Activated CD4-positive, alpha-beta memory T cell treated with anti-CD3 and anti-CD28 coated beads for 36 hours (primary cell): Measurements from ENCODE around the gene USO1. TPM values are rescaled to one million over a fixed set of nuclear protein-coding genes. Genes with fewer than 3 reads are reported as not detected.

Experiments used
- CTCF ChIA-PET: fragments of 350-600 bp; sonication (Branson Sonifier 250); formaldehyde crosslinking; loops from one replicate; lab custom pipeline; 2021; ENCODE audit warnings: antibody characterized with exemption, inconsistent platforms; lab: Charles Lee
- POLR2A ChIA-PET: fragments of 350-600 bp; sonication (Branson Sonifier 250); formaldehyde crosslinking; loops from one replicate; lab custom pipeline; 2021; ENCODE audit warnings: antibody characterized with exemption; lab: Charles Lee
- DNase-seq: peaks from one replicate; pipeline ENCODE4 v3.0.0-alpha.2; 2020
- H3K27ac Mint-ChIP-seq: one replicate; pipeline ENCODE4 v1.8.0; 2021; ENCODE audit warnings: mixed read lengths
- H3K27me3 Mint-ChIP-seq: one replicate; pipeline ENCODE4 v1.8.0; 2021; ENCODE audit warnings: mixed read lengths
- H3K36me3 Mint-ChIP-seq: one replicate; pipeline ENCODE4 v1.8.0; 2021; ENCODE audit warnings: mixed read lengths
- H3K4me1 Mint-ChIP-seq: one replicate; pipeline ENCODE4 v1.8.0; 2021; ENCODE audit warnings: low read depth, mixed read lengths
- H3K4me3 Mint-ChIP-seq: one replicate; pipeline ENCODE4 v1.8.0; 2021; ENCODE audit warnings: mild to moderate bottlenecking, mixed read lengths
- H3K9me3 Mint-ChIP-seq: one replicate; pipeline ENCODE4 v1.8.0; 2021; ENCODE audit warnings: mixed read lengths
- intact Hi-C: fragments of 100-400 bp; cut with micrococcal nuclease; formaldehyde crosslinking; loops from one replicate; pipeline ENCODE4 v1.15.1; 2023
- total RNA-seq, 2 experiments: library from RNA; stranded (reverse); gene quantifications; one replicate each; pipeline ENCODE4 v1.2.3, GENCODE V29; 2021

USO1 gene
- total RNA-seq, 2 experiments from 2014 or later, result 57.3 to 59.0 TPM

DNA sequence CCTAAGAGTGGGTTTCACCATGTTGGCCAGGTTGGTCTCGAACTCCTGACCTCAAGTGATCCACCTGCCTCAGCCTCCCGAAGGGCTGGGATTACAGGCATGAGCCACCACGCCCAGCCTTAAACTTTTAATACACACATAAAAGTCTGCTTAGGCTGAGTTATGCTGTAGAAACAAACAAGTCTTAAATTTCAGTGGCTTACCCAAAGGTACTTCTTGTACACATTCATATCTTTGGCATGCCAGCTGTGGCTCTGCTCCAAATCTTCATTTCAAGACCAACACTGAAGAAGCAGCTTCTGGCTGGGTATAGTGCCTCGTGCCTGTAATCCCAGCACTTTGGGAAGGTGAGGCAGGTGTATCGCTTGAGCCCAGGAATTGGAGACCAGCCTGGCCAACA is 97.6 kb downstream of the USO1 start:
- H3K27me3 Mint-ChIP-seq, result no peaks in the 10 kb centered on the region

GRCh38 chr4:75822416-75822815 is 98.0 kb downstream of the USO1 start:
- CTCF ChIA-PET, result interaction anchor here (1.2 kb wide), 1 partner anchor 26 kb away, joined by 3 read pairs; no protein-coding TSS in a partner anchor
- Mint-ChIP-seq H3K4me3 (no peak overlapping the region), H3K9me3 (no peaks in the 10 kb centered on the region), H3K27ac (no peak overlapping the region), H3K36me3 (no peaks in the 10 kb centered on the region), H3K27me3 (no peaks in the 10 kb centered on the region), H3K4me1 (peaks cover 2% of the 10 kb centered on the region)
- POLR2A ChIA-PET, result no interaction called here
- intact Hi-C loops, result no loop called here
- no peak for DNase-seq

More for the DNA sequence above, 97.6 kb downstream of the USO1 start:
- no peak for DNase-seq
- Mint-ChIP-seq H3K9me3 (no peaks in the 10 kb centered on the region), H3K27ac (no peak overlapping the region), H3K36me3 (no peaks in the 10 kb centered on the region), H3K4me3 (no peak overlapping the region), H3K4me1 (peaks cover 2% of the 10 kb centered on the region)
- ChIA-PET POLR2A (no interaction called here), CTCF (no interaction called here)
- intact Hi-C loops, result loop anchor here (1.0 kb wide), 1 partner anchor 27 kb away; no protein-coding TSS in a partner anchor

DNA sequence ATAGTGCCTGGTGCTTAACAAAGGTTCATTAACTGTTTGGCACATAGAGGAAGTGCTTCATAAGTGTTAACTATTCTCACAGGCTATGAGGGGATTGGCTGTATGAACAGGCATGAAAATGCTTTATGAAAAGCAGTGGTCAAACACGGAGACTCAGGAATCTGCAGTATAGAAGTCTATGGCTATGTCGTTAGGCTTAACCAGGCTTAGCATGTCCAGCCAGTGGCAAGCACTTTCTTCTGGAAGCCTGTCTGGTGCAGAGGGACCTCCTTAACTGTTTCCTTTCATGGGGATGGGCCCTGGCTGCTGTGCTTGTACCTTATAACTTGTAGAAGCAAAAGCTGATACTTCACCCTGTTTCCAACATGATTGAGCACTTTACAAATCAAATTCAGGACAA is 99.4 kb downstream of the USO1 start:
- Mint-ChIP-seq H3K4me3 (no peak overlapping the region), H3K36me3 (no peaks in the 10 kb centered on the region), H3K27ac (no peak overlapping the region), H3K4me1 (peaks cover 2% of the 10 kb centered on the region), H3K27me3 (peaks cover under 1% of the 10 kb centered on the region), H3K9me3 (no peaks in the 10 kb centered on the region)
- ChIA-PET POLR2A (no interaction called here), CTCF (interaction anchor here (1.0 kb wide), 1 partner anchor 24 kb away, joined by 3 read pairs; no protein-coding TSS in a partner anchor)
- intact Hi-C loops, result no loop called here
- DNase-seq, result no peak

DNA sequence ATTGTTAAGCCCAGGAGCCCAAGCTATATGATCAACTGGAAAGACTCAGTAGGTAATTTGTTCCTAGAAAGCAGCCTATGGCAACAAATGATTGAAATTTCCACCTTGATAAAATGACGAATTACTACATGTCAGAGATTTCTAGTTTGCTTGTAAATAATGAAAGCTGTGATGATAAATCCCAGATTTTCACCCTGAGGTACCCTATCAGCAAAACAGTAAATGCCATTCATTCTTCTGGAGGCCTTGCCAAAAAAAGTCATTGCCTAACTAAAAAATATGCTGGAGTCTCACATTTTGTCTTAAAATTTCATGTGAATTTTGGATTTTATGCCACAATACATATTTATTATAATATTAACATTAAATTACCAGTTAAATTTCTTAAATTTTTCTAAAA is 106.5 kb downstream of the USO1 start:
- Mint-ChIP-seq H3K4me1 (no peaks in the 10 kb centered on the region), H3K27me3 (peaks cover 5% of the 10 kb centered on the region), H3K36me3 (no peaks in the 10 kb centered on the region), H3K4me3 (no peak overlapping the region), H3K27ac (no peak overlapping the region), H3K9me3 (no peaks in the 10 kb centered on the region)
- ChIA-PET CTCF (interaction anchor here (1.1 kb wide), 1 partner anchor 65 kb away, joined by 3 read pairs; no protein-coding TSS in a partner anchor), POLR2A (no interaction called here)
- intact Hi-C loops, result no loop called here
- no peak for DNase-seq

- H3K4me1 Mint-ChIP-seq, result no peaks in the 10 kb centered on the region
- ChIA-PET POLR2A (no interaction called here), CTCF (interaction anchor here (1.1 kb wide), 1 partner anchor 64 kb away, joined by 3 read pairs; no protein-coding TSS in a partner anchor)
- H3K4me3 Mint-ChIP-seq, result no peak overlapping the region
- intact Hi-C loops, result no loop called here
- no peak for DNase-seq
- H3K27me3 Mint-ChIP-seq, result peaks cover 5% of the 10 kb centered on the region
- H3K27ac Mint-ChIP-seq, result no peak overlapping the region
- no peaks in the 10 kb centered on the region for H3K36me3 Mint-ChIP-seq
- no peaks in the 10 kb centered on the region for H3K9me3 Mint-ChIP-seq
These were observed 107.6 kb downstream of the USO1 start for GRCh38 chr4:75831856-75832405.

DNA sequence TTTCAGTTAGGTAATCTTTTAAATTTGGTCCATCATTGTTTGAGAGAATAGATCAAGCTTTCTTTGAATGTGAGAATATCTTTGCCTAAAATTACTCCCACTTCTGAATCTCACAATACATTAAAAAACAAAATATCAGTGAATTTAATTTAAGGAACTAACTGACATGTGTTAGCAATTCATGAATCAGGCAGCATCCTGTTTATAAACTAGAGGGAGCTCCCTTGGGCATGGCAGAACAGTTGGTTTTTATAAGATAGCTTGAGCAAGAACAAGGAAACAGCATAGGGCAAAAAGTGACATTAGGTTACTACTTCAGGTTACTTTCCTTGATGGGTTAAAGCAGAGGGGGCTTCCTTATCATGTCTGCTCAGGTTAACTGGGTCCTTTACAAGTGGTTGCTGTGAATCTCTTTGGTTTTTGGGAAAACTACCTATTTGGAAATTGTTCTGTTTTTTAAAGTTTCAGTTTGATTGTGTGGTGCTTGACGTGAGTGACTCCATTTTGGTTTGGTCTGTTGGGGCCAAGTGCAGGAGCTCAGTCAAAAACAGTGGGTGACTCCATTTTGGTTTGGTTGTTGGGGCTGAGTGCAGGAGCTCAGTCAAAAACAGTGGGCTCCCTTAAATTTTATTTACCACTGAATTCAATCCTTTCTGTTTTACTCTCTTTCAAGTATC is 109.9 kb downstream of the USO1 start:
- DNase-seq, result no peak
- intact Hi-C loops, result no loop called here
- H3K9me3 Mint-ChIP-seq, result no peaks in the 10 kb centered on the region
- H3K27me3 Mint-ChIP-seq, result peaks cover 2% of the 10 kb centered on the region
- no peak overlapping the region for H3K27ac Mint-ChIP-seq
- ChIA-PET CTCF (interaction anchor here (1.1 to 1.4 kb wide), 2 partner anchors 14 to 60 kb away, joined by 3 to 5 read pairs; no protein-coding TSS in a partner anchor), POLR2A (no interaction called here)
- no peaks in the 10 kb centered on the region for H3K4me1 Mint-ChIP-seq
- no peaks in the 10 kb centered on the region for H3K36me3 Mint-ChIP-seq
- no peak overlapping the region for H3K4me3 Mint-ChIP-seq

DNA sequence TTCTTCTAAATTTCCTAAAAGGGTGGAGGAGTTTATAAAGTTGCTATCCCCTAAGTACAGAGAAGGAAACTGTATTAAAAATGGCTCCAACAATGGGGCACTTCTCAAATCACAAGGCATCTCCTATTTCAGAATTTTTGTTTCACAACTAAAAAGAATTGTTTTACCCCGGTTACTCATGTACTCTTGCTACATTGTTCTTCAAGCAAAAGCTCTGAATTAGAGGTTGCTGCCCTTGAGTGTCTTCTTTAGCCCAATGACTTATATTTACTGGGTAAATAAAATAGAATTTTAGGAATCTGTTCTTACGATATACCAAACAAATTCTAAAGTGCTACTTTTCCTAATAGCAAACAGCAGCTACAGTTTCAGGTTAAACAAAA is 110.4 kb downstream of the USO1 start:
- intact Hi-C loops, result no loop called here
- H3K36me3 Mint-ChIP-seq, result no peaks in the 10 kb centered on the region
- no peak overlapping the region for H3K4me3 Mint-ChIP-seq
- H3K4me1 Mint-ChIP-seq, result no peaks in the 10 kb centered on the region
- ChIA-PET CTCF (interaction anchor here (1.1 to 1.4 kb wide), 2 partner anchors 13 to 59 kb away, joined by 3 to 5 read pairs; no protein-coding TSS in a partner anchor), POLR2A (no interaction called here)
- DNase-seq, result no peak
- H3K27ac Mint-ChIP-seq, result no peak overlapping the region
- no peaks in the 10 kb centered on the region for H3K9me3 Mint-ChIP-seq
- H3K27me3 Mint-ChIP-seq, result peaks cover 2% of the 10 kb centered on the region

- H3K27me3 Mint-ChIP-seq, result no peaks in the 10 kb centered on the region
- H3K4me1 Mint-ChIP-seq, result no peaks in the 10 kb centered on the region
- DNase-seq, result no peak
- no peak overlapping the region for H3K4me3 Mint-ChIP-seq
- no peak overlapping the region for H3K27ac Mint-ChIP-seq
- intact Hi-C loops, result no loop called here
- POLR2A ChIA-PET, result no interaction called here
- no peaks in the 10 kb centered on the region for H3K9me3 Mint-ChIP-seq
- CTCF ChIA-PET, result no interaction called here
- no peaks in the 10 kb centered on the region for H3K36me3 Mint-ChIP-seq
These were observed 117.5 kb downstream of the USO1 start for GRCh38 chr4:75841641-75842520.

- Mint-ChIP-seq H3K4me1 (peaks cover 4% of the 10 kb centered on the region), H3K9me3 (no peaks in the 10 kb centered on the region), H3K27ac (no peak overlapping the region), H3K36me3 (no peaks in the 10 kb centered on the region), H3K27me3 (peaks cover 2% of the 10 kb centered on the region), H3K4me3 (no peak overlapping the region)
- ChIA-PET POLR2A (no interaction called here), CTCF (interaction anchor here (0.5 kb wide), 1 partner anchor 120 kb away, joined by 3 read pairs; no protein-coding TSS in a partner anchor)
- intact Hi-C loops, result no loop called here
- no peak for DNase-seq
These were observed 119.2 kb downstream of the USO1 start for GRCh38 chr4:75843596-75843995.

DNA sequence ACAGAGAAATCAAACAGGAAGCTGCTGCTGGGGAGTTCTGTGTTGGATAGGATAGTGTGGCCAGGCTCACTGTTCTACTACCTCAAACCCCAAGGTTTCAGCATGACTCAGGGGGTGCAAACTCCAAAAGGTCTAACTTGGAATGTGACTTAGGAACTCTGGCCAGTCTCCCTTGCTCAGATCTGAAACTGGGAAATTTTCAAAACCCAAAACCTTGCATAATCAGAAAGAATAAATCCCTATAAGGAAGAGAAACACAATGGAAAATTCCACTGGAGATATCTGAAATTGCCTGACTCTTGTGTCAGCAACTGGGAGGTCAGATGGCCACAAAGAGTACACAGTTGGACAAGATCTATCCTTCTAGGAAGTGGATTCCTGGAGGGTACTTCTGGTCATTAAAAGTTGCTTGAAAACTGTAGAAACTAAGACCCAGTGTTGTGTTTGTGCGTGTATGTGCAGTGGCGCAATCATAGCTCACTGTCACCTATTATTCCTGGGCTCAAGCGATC is 119.8 kb downstream of the USO1 start:
- Mint-ChIP-seq H3K36me3 (no peaks in the 10 kb centered on the region), H3K4me3 (no peak overlapping the region), H3K9me3 (no peaks in the 10 kb centered on the region), H3K27ac (no peak overlapping the region), H3K27me3 (peaks cover 2% of the 10 kb centered on the region), H3K4me1 (peaks cover 10% of the 10 kb centered on the region)
- POLR2A ChIA-PET, result no interaction called here
- CTCF ChIA-PET, result interaction anchor here (1.1 kb wide), 1 partner anchor 25 kb away, joined by 3 read pairs; no protein-coding TSS in a partner anchor
- DNase-seq, result no peak
- intact Hi-C loops, result no loop called here

DNA sequence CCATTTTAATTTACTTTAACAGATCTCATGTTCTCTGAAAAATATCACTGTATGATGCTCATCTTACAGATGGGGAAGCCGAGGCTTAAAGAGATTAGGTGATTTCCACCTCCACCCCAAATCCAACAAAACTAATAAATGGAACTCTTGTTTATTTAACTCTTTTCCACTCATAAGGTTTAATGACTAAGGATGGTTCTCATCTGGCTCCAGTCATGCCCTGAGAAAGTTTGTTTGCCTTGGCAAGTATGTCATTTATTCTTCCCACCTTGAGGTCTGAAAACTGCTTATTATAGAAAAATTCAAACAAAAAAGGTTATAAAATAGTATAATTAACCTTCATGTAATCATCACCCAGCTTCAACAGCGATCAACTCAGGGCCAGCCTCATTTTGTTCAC is 121.6 kb downstream of the USO1 start:
- Mint-ChIP-seq H3K4me1 (peaks cover 14% of the 10 kb centered on the region), H3K4me3 (no peak overlapping the region), H3K36me3 (no peaks in the 10 kb centered on the region), H3K27me3 (peaks cover 5% of the 10 kb centered on the region), H3K27ac (no peak overlapping the region), H3K9me3 (no peaks in the 10 kb centered on the region)
- ChIA-PET CTCF (interaction anchor here (0.6 to 0.9 kb wide), 3 partner anchors 21 to 122 kb away, joined by 3 read pairs; partner anchors contain the start of gene USO1), POLR2A (no interaction called here)
- intact Hi-C loops, result loop anchor here (5.0 kb wide), 2 partner anchors 174 to 189 kb away; partner anchors contain the start of gene G3BP2
- no peak for DNase-seq
